GM12878 (cell line): Measurements from ENCODE around the gene SPATA2. TPM values are rescaled to one million over a fixed set of nuclear protein-coding genes. Genes with fewer than 3 reads are reported as not detected.
A peak's percentile ranks its signal among the peaks of the same experiment; 100 is the strongest.

Source experiments
- BRCA1 ChIP-seq: IDR thresholded peaks from 2 replicates; pipeline ENCODE4 v1.6.1; 2011; ENCODE audit warnings: low read depth, low read length, improper control_type of control experiment
- ELK1 ChIP-seq: IDR thresholded peaks from 2 replicates; pipeline ENCODE4 v1.6.1; 2012; ENCODE audit warnings: low read depth, low read length, improper control_type of control experiment
- FOXK2 ChIP-seq: fragments of 450-650 bp; IDR thresholded peaks from 2 replicates; pipeline ENCODE4 v1.6.1; 2017; ENCODE audit warnings: mild to moderate bottlenecking, moderate library complexity
- GATAD2B ChIP-seq: fragments of 450-650 bp; conservative IDR thresholded peaks from 2 replicates; pipeline ENCODE4 v1.6.1; 2017; ENCODE audit warnings: low read depth, mild to moderate bottlenecking, moderate library complexity
- IKZF1 ChIP-seq: fragments of 450-650 bp; conservative IDR thresholded peaks from 2 replicates; pipeline ENCODE4 v1.6.1; 2017; ENCODE audit warnings: antibody characterized with exemption, mild to moderate bottlenecking
- IRF4 ChIP-seq: IDR thresholded peaks from 2 replicates; pipeline ENCODE4 v1.6.1; 2011; ENCODE audit warnings: low read depth, low read length
- KAT2A ChIP-seq: conservative IDR thresholded peaks from 2 replicates; pipeline ENCODE4 v1.6.1; 2011; ENCODE audit warnings: low read depth, low read length; ENCODE audit not compliant: control insufficient read depth
- KLF5 ChIP-seq: fragments of 450-650 bp; IDR thresholded peaks from 2 replicates; pipeline ENCODE4 v1.6.1; 2014; ENCODE audit warnings: mild to moderate bottlenecking; ENCODE audit not compliant: partially characterized antibody
- LARP7 ChIP-seq: fragments of 450-650 bp; IDR thresholded peaks from 2 replicates; pipeline ENCODE4 v1.6.1; 2017; ENCODE audit warnings: mild to moderate bottlenecking
- MEF2B ChIP-seq: fragments of 450-650 bp; IDR thresholded peaks from 2 replicates; pipeline ENCODE4 v1.6.1; 2018; ENCODE audit warnings: mild to moderate bottlenecking, moderate library complexity; ENCODE audit not compliant: partially characterized antibody, poor library complexity, severe bottlenecking
- MYB ChIP-seq: fragments of 150-350 bp; IDR thresholded peaks from 2 replicates; pipeline ENCODE4 v1.6.1; 2014; ENCODE audit warnings: mild to moderate bottlenecking, low read depth, low read length, borderline replicate concordance
- NFYA ChIP-seq: IDR thresholded peaks from 2 replicates; pipeline ENCODE4 v1.6.1; 2011; ENCODE audit warnings: low read depth, mild to moderate bottlenecking, low read length, improper control_type of control experiment, borderline replicate concordance
- NR2C2 ChIP-seq: IDR thresholded peaks from 2 replicates; pipeline ENCODE4 v1.6.1; 2011; ENCODE audit warnings: borderline replicate concordance, low read depth; ENCODE audit not compliant: control insufficient read depth, insufficient read length
- NR2F1 ChIP-seq: fragments of 450-650 bp; conservative IDR thresholded peaks from 2 replicates; pipeline ENCODE4 v1.6.1; 2017; ENCODE audit warnings: mild to moderate bottlenecking
- NRF1 ChIP-seq: conservative IDR thresholded peaks from 2 replicates; pipeline ENCODE4 v1.6.1; 2011; ENCODE audit warnings: mild to moderate bottlenecking, low read depth, low read length, improper control_type of control experiment
- POU2F2 ChIP-seq: IDR thresholded peaks from 3 replicates; pipeline ENCODE4 v1.6.1; 2011; ENCODE audit warnings: low read depth, mild to moderate bottlenecking, low read length, borderline replicate concordance
- RCOR1 ChIP-seq: conservative IDR thresholded peaks from 2 replicates; pipeline ENCODE4 v1.6.1; 2012; ENCODE audit warnings: low read depth, low read length, improper control_type of control experiment
- RFX5 ChIP-seq: IDR thresholded peaks from 2 replicates; pipeline ENCODE4 v1.6.1; 2011; ENCODE audit warnings: low read depth, low read length, improper control_type of control experiment
- RUNX3 ChIP-seq: IDR thresholded peaks from 2 replicates; pipeline ENCODE4 v1.6.1; 2012; ENCODE audit warnings: low read length, inconsistent platforms
- SIN3A ChIP-seq: IDR thresholded peaks from 2 replicates; pipeline ENCODE4 v1.6.1; 2012; ENCODE audit warnings: low read depth, low read length, improper control_type of control experiment
- SMAD1 ChIP-seq: fragments of 450-650 bp; IDR thresholded peaks from 2 replicates; pipeline ENCODE4 v1.6.1; 2018; ENCODE audit warnings: mild to moderate bottlenecking, low read depth; ENCODE audit not compliant: partially characterized antibody
- SUZ12 ChIP-seq: fragments of 200-600 bp; sonication (generic); IDR thresholded peaks from one replicate; pipeline ENCODE4 v1.6.1; 2018; ENCODE audit warnings: antibody characterized with exemption, mild to moderate bottlenecking; ENCODE audit not compliant: unreplicated experiment
- TAF1 ChIP-seq: IDR thresholded peaks from 2 replicates; pipeline ENCODE4 v1.6.1; 2011; ENCODE audit warnings: mild to moderate bottlenecking, low read depth, low read length, borderline replicate concordance
- TCF12 ChIP-seq: IDR thresholded peaks from 2 replicates; pipeline ENCODE4 v1.6.1; 2011; ENCODE audit warnings: low read depth, mild to moderate bottlenecking, low read length
- TCF3 ChIP-seq: IDR thresholded peaks from 2 replicates; pipeline ENCODE4 v1.6.1; 2012; ENCODE audit warnings: low read depth, mild to moderate bottlenecking, low read length, borderline replicate concordance; ENCODE audit not compliant: insufficient read depth
- ZNF622 ChIP-seq: fragments of 450-650 bp; IDR thresholded peaks from 2 replicates; pipeline ENCODE4 v1.6.1; 2017; ENCODE audit warnings: mild to moderate bottlenecking, inconsistent platforms
- polyA plus RNA-seq, 11 experiments: library from polyadenylated mRNA; depleted of rRNA in 4 of 11; unstranded in 6 of 11; stranded (reverse) in 5 of 11; fragments of >200 nt; fragmentation: Nextera tagmentation in 4 of 11; fragmentation: Illumina TruSeq in 1 of 11; extraction: Ambion mirVana in 4 of 11; extraction: Trizol in 1 of 11; gene quantifications; 1 replicate in 1 of 11; 2 replicates in 10 of 11; pipeline versions ENCODE4 v1.2.1 to v1.2.3, GENCODE V29; 2011 to 2016; ENCODE audit warnings: inconsistent platforms in 2 of 11, missing spikeins in 2 of 11, low read depth in 1 of 11
- total RNA-seq, 4 experiments: library from RNA; depleted of rRNA in 3 of 4; stranded (reverse); fragments of >200 nt in 3 of 4; fragmentation: Illumina TruSeq in 1 of 4; extraction: Trizol in 1 of 4; gene quantifications; 2 replicates each; pipeline versions ENCODE4 v1.2.1 to v1.2.3, GENCODE V29; 2013 to 2021
- TF ChIP-seq, protein P1 (sequence below): fragments of 450-650 bp; formaldehyde crosslinking; IDR thresholded peaks from 2 replicates; pipeline ENCODE4 v1.5.0; 2022; ENCODE audit warnings: mild to moderate bottlenecking, missing genetic modification characterization
- TF ChIP-seq, protein P2 (sequence below): IDR thresholded peaks from 2 replicates; pipeline ENCODE4 v1.6.1; 2012; ENCODE audit warnings: low read depth, low read length, improper control_type of control experiment

The SPATA2 gene
- total and polyA plus RNA-seq, 10 of the 15 experiments (the other 5 are each of a cell fraction or from before 2014, with no cell fraction given) = 0.93 to 11.7 (median 5.6) TPM

- no peak for TF ChIP-seq NR2C2
- TF ChIP-seq GATAD2B = peak; percentile 63; the same call in 1 of the 2 replicates
- TF ChIP-seq RUNX3 = no peak; the same call in 1 of the 2 replicates
- no peak for TF ChIP-seq SMAD1
- no peak for TF ChIP-seq RCOR1
- TF ChIP-seq ELK1 = no peak
- TF ChIP-seq IKZF1 = peak; percentile 61
- TF ChIP-seq FOXK2 = no peak
- TF ChIP-seq TAF1 = peak; percentile 91; the same call in 1 of the 2 replicates
- TF ChIP-seq MYB = no peak
- no peak for TF ChIP-seq SUZ12
- 0 out of 2 replicates have a peak, but pooled peaks have one; percentile 60 for TF ChIP-seq TCF3
- peak; percentile 74; the same call in 1 of the 2 replicates for TF ChIP-seq SIN3A
- TF ChIP-seq, protein P1, sequence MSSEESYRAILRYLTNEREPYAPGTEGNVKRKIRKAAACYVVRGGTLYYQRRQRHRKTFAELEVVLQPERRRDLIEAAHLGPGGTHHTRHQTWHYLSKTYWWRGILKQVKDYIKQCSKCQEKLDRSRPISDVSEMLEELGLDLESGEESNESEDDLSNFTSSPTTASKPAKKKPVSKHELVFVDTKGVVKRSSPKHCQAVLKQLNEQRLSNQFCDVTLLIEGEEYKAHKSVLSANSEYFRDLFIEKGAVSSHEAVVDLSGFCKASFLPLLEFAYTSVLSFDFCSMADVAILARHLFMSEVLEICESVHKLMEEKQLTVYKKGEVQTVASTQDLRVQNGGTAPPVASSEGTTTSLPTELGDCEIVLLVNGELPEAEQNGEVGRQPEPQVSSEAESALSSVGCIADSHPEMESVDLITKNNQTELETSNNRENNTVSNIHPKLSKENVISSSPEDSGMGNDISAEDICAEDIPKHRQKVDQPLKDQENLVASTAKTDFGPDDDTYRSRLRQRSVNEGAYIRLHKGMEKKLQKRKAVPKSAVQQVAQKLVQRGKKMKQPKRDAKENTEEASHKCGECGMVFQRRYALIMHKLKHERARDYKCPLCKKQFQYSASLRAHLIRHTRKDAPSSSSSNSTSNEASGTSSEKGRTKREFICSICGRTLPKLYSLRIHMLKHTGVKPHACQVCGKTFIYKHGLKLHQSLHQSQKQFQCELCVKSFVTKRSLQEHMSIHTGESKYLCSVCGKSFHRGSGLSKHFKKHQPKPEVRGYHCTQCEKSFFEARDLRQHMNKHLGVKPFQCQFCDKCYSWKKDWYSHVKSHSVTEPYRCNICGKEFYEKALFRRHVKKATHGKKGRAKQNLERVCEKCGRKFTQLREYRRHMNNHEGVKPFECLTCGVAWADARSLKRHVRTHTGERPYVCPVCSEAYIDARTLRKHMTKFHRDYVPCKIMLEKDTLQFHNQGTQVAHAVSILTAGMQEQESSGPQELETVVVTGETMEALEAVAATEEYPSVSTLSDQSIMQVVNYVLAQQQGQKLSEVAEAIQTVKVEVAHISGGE = no peak
- no peak for TF ChIP-seq IRF4
- no peak for TF ChIP-seq NRF1
- no peak for TF ChIP-seq KAT2A
- TF ChIP-seq RFX5 = no peak
- TF ChIP-seq NR2F1 = no peak
- peak; percentile 71; the same call in 1 of the 2 replicates for TF ChIP-seq TCF12
- no peak for TF ChIP-seq ZNF622
- TF ChIP-seq KLF5 = no peak
- TF ChIP-seq NFYA = no peak
- TF ChIP-seq, protein P2, sequence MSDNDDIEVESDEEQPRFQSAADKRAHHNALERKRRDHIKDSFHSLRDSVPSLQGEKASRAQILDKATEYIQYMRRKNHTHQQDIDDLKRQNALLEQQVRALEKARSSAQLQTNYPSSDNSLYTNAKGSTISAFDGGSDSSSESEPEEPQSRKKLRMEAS = no peak
- TF ChIP-seq BRCA1 = no peak
- TF ChIP-seq LARP7 = 0 out of 2 replicates have a peak, but pooled peaks have one; percentile 35
- TF ChIP-seq POU2F2 = peak; percentile 75; the same call in 1 of the 3 replicates
- TF ChIP-seq MEF2B = no peak
Observed at GRCh38 chr20:49936153-49937026, 21.1 kb upstream of the SPATA2 start, which contains the start of gene RNF114 (continued).
